ENCODE data around the gene NR4A2. TPM values are rescaled to one million over a fixed set of nuclear protein-coding genes. Genes with fewer than 3 reads are reported as not detected.

The NR4A2 gene
- polyA plus RNA-seq, 1 of the 3 experiments (the other 2 are of a cell fraction): 16.2 TPM

DNA sequence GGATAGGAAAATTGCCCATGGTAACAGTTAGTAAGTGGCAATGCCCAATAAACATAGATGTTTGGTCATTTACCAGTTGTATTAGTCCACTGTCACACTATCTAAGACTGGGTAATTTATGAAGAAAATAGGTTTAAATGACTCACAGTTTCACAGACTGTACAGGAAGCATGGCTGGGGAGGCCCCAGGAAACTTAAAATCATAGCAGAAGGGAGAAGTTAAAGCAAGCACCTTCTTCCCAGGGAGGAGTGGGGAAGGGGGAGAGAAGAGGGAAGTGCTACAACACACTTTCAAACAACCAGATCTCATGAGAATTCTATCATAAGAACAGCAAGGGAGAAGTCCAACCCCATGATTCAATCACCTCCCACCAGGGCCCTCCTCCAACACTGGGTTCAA lies 23.4 kb downstream of the NR4A2 start:
- Histone ChIP-seq H3K27me3 (ENCODE audit: insufficient read depth) (no peaks in the 10 kb centered on the region), H3K79me2 (ENCODE audit: insufficient read depth) (no peaks in the 10 kb centered on the region), H3K4me3 (ENCODE audit: low read depth in 2 of 2, low read length in 1 of 2) (no peak overlapping the region), H3K4me2 (no peak overlapping the region), H3K4me1 (ENCODE audit: control insufficient read depth in 1 of 2, insufficient read depth in 2 of 2, low read depth in 1 of 2, low read length in 1 of 2) (no peaks in the 10 kb centered on the region), H3K27ac (ENCODE audit: low read depth in 2 of 2, low read length in 1 of 2) (no peak overlapping the region), H3K9me3 (no peaks in the 10 kb centered on the region), H4K20me1 (ENCODE audit: insufficient read depth) (no peaks in the 10 kb centered on the region), H3K36me3 (replicated peaks in 1 of 2; ENCODE audit: control insufficient read depth in 1 of 2, insufficient read depth in 2 of 2, low read length in 1 of 2) (no peaks in the 10 kb centered on the region), H3K9me2 (no peaks in the 10 kb centered on the region), H3K9ac (no peak overlapping the region), H3F3A (replicated peaks; ENCODE audit: insufficient read depth) (no peaks in the 10 kb centered on the region), H2AFZ (ENCODE audit: low read depth) (no peak overlapping the region)
- no peak for DNase-seq
- TF ChIP-seq ZBTB33 (IDR thresholded peaks at IDR 0.05; ENCODE audit: borderline replicate concordance, low read depth): no peak
- TF ChIP-seq FOXM1 (IDR thresholded peaks at IDR 0.05; ENCODE audit: low read depth): no peak
- TF ChIP-seq EP300 (IDR thresholded peaks at IDR 0.05; ENCODE audit: borderline replicate concordance in 1 of 2, low read depth in 1 of 2, low read length in 1 of 2): no peak
- TF ChIP-seq MEF2A (IDR thresholded peaks at IDR 0.05; ENCODE audit: borderline replicate concordance, low read depth): no peak
- no peak for TF ChIP-seq NFIC (IDR thresholded peaks at IDR 0.05; ENCODE audit: borderline replicate concordance)
- no peak for TF ChIP-seq MAX (IDR thresholded peaks at IDR 0.05; ENCODE audit: low read depth)
- TF ChIP-seq RXRA (IDR thresholded peaks at IDR 0.05; ENCODE audit: borderline replicate concordance, low read depth): no peak
- no peak for TF ChIP-seq ELF1 (IDR thresholded peaks at IDR 0.05)
- TF ChIP-seq, protein P1, sequence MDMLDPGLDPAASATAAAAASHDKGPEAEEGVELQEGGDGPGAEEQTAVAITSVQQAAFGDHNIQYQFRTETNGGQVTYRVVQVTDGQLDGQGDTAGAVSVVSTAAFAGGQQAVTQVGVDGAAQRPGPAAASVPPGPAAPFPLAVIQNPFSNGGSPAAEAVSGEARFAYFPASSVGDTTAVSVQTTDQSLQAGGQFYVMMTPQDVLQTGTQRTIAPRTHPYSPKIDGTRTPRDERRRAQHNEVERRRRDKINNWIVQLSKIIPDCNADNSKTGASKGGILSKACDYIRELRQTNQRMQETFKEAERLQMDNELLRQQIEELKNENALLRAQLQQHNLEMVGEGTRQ (IDR thresholded peaks at IDR 0.05; ENCODE audit: borderline replicate concordance, low read depth, low read length): no peak
- no peak for TF ChIP-seq RAD21 (IDR thresholded peaks at IDR 0.05; ENCODE audit: low read length)
- no peak for TF ChIP-seq POLR2AphosphoS5 (IDR thresholded peaks at IDR 0.05; ENCODE audit: low read depth, low read length)
- no peak for TF ChIP-seq JUND (IDR thresholded peaks at IDR 0.05)
- no peak for TF ChIP-seq SMC3 (IDR thresholded peaks at IDR 0.05; ENCODE audit: low read depth, low read length)
- no peak for TF ChIP-seq TAF1 (IDR thresholded peaks at IDR 0.05; ENCODE audit: borderline replicate concordance, low read depth, low read length)
- no peak for TF ChIP-seq EZH2phosphoT487 (IDR thresholded peaks at IDR 0.05; ENCODE audit: borderline replicate concordance, low read depth)
- TF ChIP-seq MXI1 (IDR thresholded peaks at IDR 0.05; ENCODE audit: low read depth, low read length): no peak
- no peak for TF ChIP-seq RFX5 (IDR thresholded peaks at IDR 0.05; ENCODE audit: low read length)
- TF ChIP-seq SIN3A (IDR thresholded peaks at IDR 0.05; ENCODE audit: borderline replicate concordance, low read depth, low read length): no peak
- TF ChIP-seq NRF1 (IDR thresholded peaks at IDR 0.05; ENCODE audit: low read depth, low read length): no peak
- no peak for TF ChIP-seq TEAD4 (IDR thresholded peaks at IDR 0.05; ENCODE audit: borderline replicate concordance, insufficient read depth)
- ChIA-PET POLR2A (no interaction called here), CTCF (no interaction called here)
